Right ventricle myocardium superior (tissue), 1 donor: ENCODE measurements around the gene SOCS6. TPM values are rescaled to one million over a fixed set of nuclear protein-coding genes. Genes with fewer than 3 reads are reported as not detected.
"Not testable (repeated sequence)": the region's sequence is repeated elsewhere in the genome, so short reads cannot be mapped to it uniquely, and the experiment has no call there.

Source experiments
- ATAC-seq: fragments of 200-7000 bp; cut with Tn5 transposase; one replicate; pipeline ENCODE4 v1.9.1; 2020; ENCODE audit warnings: mild to moderate bottlenecking; ENCODE audit not compliant: poor library complexity
- DNase-seq: peaks from one replicate; pipeline ENCODE4 v3.0.0-alpha.2; 2020
- intact Hi-C: fragments of 100-400 bp; cut with DNase I; formaldehyde crosslinking; loops from one replicate; pipeline ENCODE4 v1.11.2; 2022
- total RNA-seq: library from RNA; stranded (reverse); fragmentation: NEBNext Ultra II Directional; extraction: Animal tissue kit (Norgen Biotek cat#: 25700); gene quantifications from one replicate; pipeline ENCODE4 v1.2.1, GENCODE V29; 2021
- donor health status: DM: no; HTN: yes; CAD: no; lungs with severe emphysema.

Gene SOCS6
- total RNA-seq, 1 donor from 2014 or later = 22.4 TPM

- intact Hi-C loops = no loop called here
- ATAC-seq (no peak), DNase-seq (no peak)
Observed at GRCh38 chr18:70335892-70336726, 47.3 kb downstream of the SOCS6 start.

GRCh38 chr18:70337139-70337972 is 48.5 kb downstream of the SOCS6 start:
- intact Hi-C loops = no loop called here
- ATAC-seq (peak; percentile 93), DNase-seq (no peak)

GRCh38 chr18:70338890-70339289 is 50.0 kb downstream of the SOCS6 start:
- ATAC-seq (no peak), DNase-seq (no peak)
- intact Hi-C loops = no loop called here

- no peak for ATAC-seq
- intact Hi-C loops = no loop called here
Observed at GRCh38 chr18:70339915-70340314, 51.1 kb downstream of the SOCS6 start.

GRCh38 chr18:70348481-70348880 is 59.6 kb downstream of the SOCS6 start:
- ATAC-seq, intact Hi-C loops: not testable (repeated sequence)
- peak; percentile 36 for DNase-seq

More at GRCh38 chr18:70339915-70340314, 51.1 kb downstream of the SOCS6 start:
- DNase-seq = no peak

GRCh38 chr18:70349316-70349715 is 60.5 kb downstream of the SOCS6 start:
- no peak for ATAC-seq
- intact Hi-C loops = no loop called here
- no peak for DNase-seq

GRCh38 chr18:70354080-70354479 is 65.2 kb downstream of the SOCS6 start:
- intact Hi-C loops = no loop called here
- ATAC-seq (no peak), DNase-seq (no peak)

GRCh38 chr18:70354771-70355170 is 65.9 kb downstream of the SOCS6 start:
- intact Hi-C loops = no loop called here
- ATAC-seq (no peak), DNase-seq (no peak)

GRCh38 chr18:70355620-70356385 is 67.0 kb downstream of the SOCS6 start:
- ATAC-seq (no peak), DNase-seq (no peak)
- intact Hi-C loops = no loop called here

GRCh38 chr18:70358105-70358406 is 69.2 kb downstream of the SOCS6 start:
- DNase-seq, ATAC-seq, intact Hi-C loops: not testable (repeated sequence)

GRCh38 chr18:70359071-70359470 is 70.2 kb downstream of the SOCS6 start:
- no peak for DNase-seq
- no peak for ATAC-seq
- intact Hi-C loops = no loop called here

GRCh38 chr18:70362258-70362657 is 73.4 kb downstream of the SOCS6 start:
- no peak for ATAC-seq
- intact Hi-C loops = no loop called here
- DNase-seq = no peak

- ATAC-seq (no peak), DNase-seq (no peak)
- intact Hi-C loops = no loop called here
Observed at GRCh38 chr18:70363861-70364260, 75.0 kb downstream of the SOCS6 start.

- ATAC-seq (no peak), DNase-seq (no peak)
- intact Hi-C loops = no loop called here
Observed at GRCh38 chr18:70365361-70365760, 76.5 kb downstream of the SOCS6 start.

- intact Hi-C loops = no loop called here
- no peak for DNase-seq
- no peak for ATAC-seq
Observed at GRCh38 chr18:70366174-70366573, 77.3 kb downstream of the SOCS6 start.

GRCh38 chr18:70366670-70367069 is 77.8 kb downstream of the SOCS6 start:
- intact Hi-C loops = no loop called here
- ATAC-seq = no peak
- no peak for DNase-seq

- ATAC-seq, DNase-seq, intact Hi-C loops: not testable (repeated sequence)
Observed at GRCh38 chr18:70367344-70367743, 78.5 kb downstream of the SOCS6 start.

GRCh38 chr18:70368903-70369302 is 80.1 kb downstream of the SOCS6 start:
- ATAC-seq (no peak), DNase-seq (no peak)
- intact Hi-C loops = no loop called here
